Lower lobe of right lung (tissue), 2 donors: ENCODE results near the gene GFY. TPM values are rescaled to one million over a fixed set of nuclear protein-coding genes. Genes with fewer than 3 reads are reported as not detected.

Source experiments
- ATAC-seq, 2 donors: fragments of 200-7000 bp; cut with Tn5 transposase; one replicate each; pipeline ENCODE4 v1.9.1; 2020 to 2022; ENCODE audit warnings: mild to moderate bottlenecking in 2 of 2, moderate library complexity in 2 of 2
- DNase-seq: peaks from one replicate; pipeline ENCODE4 v3.0.0-alpha.2; 2020
- H3K27ac ChIP-seq: fragments of 200-600 bp; one replicate; pipeline ENCODE4 v1.8.0; 2022
- H3K27me3 ChIP-seq: fragments of 200-600 bp; one replicate; pipeline ENCODE4 v1.8.0; 2022; ENCODE audit warnings: low read depth
- H3K36me3 ChIP-seq: fragments of 200-600 bp; one replicate; pipeline ENCODE4 v1.8.0; 2022; ENCODE audit warnings: mild to moderate bottlenecking
- H3K4me1 ChIP-seq: fragments of 200-600 bp; one replicate; pipeline ENCODE4 v1.8.0; 2022
- H3K4me3 ChIP-seq: fragments of 200-600 bp; one replicate; pipeline ENCODE4 v1.8.0; 2022; ENCODE audit warnings: mild to moderate bottlenecking
- H3K9me3 ChIP-seq: fragments of 200-600 bp; one replicate; pipeline ENCODE4 v1.8.0; 2022
- CTCF ChIP-seq: fragments of 200-600 bp; IDR thresholded peaks from one replicate; pipeline ENCODE4 v1.8.0; 2022; ENCODE audit warnings: antibody characterized with exemption, mild to moderate bottlenecking
- intact Hi-C: fragments of 100-400 bp; cut with DNase I; formaldehyde crosslinking; loops from one replicate; pipeline ENCODE4 v1.11.0; 2022
- total RNA-seq: library from RNA; stranded (reverse); fragmentation: NEBNext Ultra II Directional; extraction: Animal tissue kit (Norgen Biotek cat#: 25700); gene quantifications from one replicate; pipeline ENCODE4 v1.2.1, GENCODE V29; 2021
- donor health status: DM: no; HTN: yes; CAD: no; lungs with severe emphysema.

Gene GFY
- total RNA-seq, 1 donor from 2014 or later = not detected

DNA sequence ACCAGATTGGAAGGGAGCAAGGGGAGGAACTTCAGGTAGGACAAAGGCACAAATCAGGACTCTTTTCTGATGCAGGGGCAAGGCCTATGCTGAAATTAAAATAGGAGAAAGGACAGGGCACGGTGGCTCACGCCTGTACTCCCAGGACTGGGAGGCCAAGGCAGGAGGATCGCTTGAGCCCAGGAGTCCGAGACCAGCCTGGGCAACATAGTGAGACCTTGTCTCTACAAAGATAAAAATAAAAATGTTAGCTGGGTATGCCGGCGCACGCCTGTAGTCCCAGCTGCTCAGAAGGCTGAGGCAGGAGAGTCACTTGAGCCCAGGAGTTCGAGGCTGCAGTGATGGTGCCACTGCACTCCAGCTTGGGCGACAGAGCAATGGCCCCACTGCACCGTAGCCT, 10.5 kb downstream of the GFY start:
- ATAC-seq = no peak
- Histone ChIP-seq H3K36me3 (no peaks in the 10 kb centered on the region), H3K9me3 (no peaks in the 10 kb centered on the region), H3K27ac (no peak overlapping the region), H3K27me3 (peaks cover 93% of the 10 kb centered on the region), H3K4me3 (no peak overlapping the region), H3K4me1 (no peaks in the 10 kb centered on the region)
- DNase-seq = no peak
- intact Hi-C loops = no loop called here
- TF ChIP-seq CTCF = no peak

DNA sequence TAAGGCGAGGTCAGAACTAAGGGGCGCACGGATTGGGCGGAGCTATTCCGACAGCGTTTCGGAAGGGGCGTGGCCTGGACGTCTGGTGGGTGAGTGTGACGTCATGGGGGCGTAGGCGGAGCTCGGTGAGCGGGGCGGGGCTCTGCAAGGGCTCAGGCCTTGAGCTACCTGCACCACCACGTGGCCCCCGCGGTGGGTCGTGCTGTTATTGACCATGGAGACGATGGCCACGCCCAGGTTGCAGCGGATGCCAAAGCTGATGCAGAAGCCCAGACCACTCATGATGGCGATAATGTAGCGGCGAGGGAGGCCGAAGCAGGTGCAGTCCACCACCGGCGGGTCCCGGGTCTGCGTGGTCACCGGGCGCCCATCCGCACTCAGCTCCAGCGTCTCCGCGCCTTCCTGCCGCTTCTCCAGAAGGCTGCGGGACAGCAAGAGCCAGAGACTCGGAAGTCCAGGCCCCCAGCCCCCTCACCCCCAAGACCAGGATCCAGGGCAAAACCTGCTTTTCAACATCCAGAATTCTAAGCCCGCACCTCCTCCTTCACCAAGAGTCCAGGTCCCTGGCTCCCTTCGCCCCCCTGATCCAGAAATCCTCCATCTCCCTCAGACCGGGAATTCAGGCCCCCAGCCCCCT, 11.3 kb downstream of the GFY start:
- intact Hi-C loops = no loop called here
- TF ChIP-seq CTCF = no peak
- ATAC-seq (peak in 1 of 2 donors; percentile 6), DNase-seq (no peak)
- Histone ChIP-seq H3K27me3 (peaks cover 91% of the 10 kb centered on the region), H3K4me3 (no peak overlapping the region), H3K36me3 (no peaks in the 10 kb centered on the region), H3K4me1 (no peaks in the 10 kb centered on the region), H3K27ac (no peak overlapping the region), H3K9me3 (no peaks in the 10 kb centered on the region)

DNA sequence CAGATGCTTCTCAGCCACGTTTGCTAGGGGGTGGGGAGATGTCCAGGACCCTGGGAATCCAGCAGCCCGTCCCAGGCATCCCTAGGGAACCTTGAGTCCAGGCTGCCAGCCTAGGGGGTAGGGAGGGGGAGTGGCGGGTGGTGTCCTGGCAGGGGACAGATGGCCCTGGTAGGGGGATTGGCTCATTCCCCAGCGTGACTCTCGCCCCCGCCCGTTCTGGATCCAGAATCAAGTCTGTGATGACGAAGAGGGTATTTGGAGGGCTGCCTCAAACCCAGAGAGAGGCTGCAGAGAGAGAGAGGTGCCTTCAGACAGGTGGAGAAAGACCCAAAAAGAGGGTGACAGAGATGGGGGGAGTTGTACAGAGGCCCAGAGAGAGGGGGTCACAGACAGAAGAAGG, 12.0 kb downstream of the GFY start:
- no peaks in the 10 kb centered on the region for H3K36me3 ChIP-seq
- no peak for ATAC-seq
- peaks cover 91% of the 10 kb centered on the region for H3K27me3 ChIP-seq
- H3K27ac ChIP-seq = no peak overlapping the region
- TF ChIP-seq CTCF = no peak
- no peaks in the 10 kb centered on the region for H3K4me1 ChIP-seq
- intact Hi-C loops = no loop called here
- H3K4me3 ChIP-seq = no peak overlapping the region
- no peak for DNase-seq
- no peaks in the 10 kb centered on the region for H3K9me3 ChIP-seq

- intact Hi-C loops = no loop called here
- Histone ChIP-seq H3K4me3 (no peak overlapping the region), H3K9me3 (no peaks in the 10 kb centered on the region), H3K36me3 (no peaks in the 10 kb centered on the region), H3K27ac (no peak overlapping the region), H3K27me3 (peaks cover 81% of the 10 kb centered on the region), H3K4me1 (no peaks in the 10 kb centered on the region)
- TF ChIP-seq CTCF = no peak
- ATAC-seq (no peak), DNase-seq (no peak)
Measured at GRCh38 chr19:49438261-49438660, 13.1 kb downstream of the GFY start.

DNA sequence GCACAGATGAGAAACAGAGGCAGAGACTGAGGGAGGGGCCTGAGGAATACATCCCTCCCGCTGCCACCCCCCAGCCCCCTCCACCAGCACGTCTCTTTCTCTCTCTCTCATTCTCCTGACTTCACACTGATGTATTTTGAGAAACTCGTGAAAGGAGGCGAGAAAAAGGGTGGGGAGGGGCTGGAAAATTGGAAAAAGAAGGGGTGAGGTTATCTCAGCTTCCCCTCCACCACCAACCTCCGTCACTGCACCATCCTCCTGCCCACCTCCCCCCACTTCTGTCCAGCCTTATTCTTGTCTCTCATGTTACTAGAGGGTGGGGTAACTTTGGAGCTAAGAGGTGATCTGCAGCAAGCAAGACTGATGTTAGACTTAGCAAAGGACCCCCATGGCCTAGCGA, 14.6 kb downstream of the GFY start:
- Histone ChIP-seq H3K27me3 (peaks cover 66% of the 10 kb centered on the region), H3K36me3 (no peaks in the 10 kb centered on the region), H3K27ac (no peak overlapping the region), H3K9me3 (no peaks in the 10 kb centered on the region), H3K4me1 (peaks cover 7% of the 10 kb centered on the region), H3K4me3 (no peak overlapping the region)
- TF ChIP-seq CTCF = no peak
- no peak for DNase-seq
- ATAC-seq = no peak
- intact Hi-C loops = loop anchor here (10.0 kb wide), 1 partner anchor 45 kb away; no protein-coding TSS in a partner anchor
